Mesothelial cell of epicardium (in vitro differentiated cells): Measurements from ENCODE around the gene CDKN2AIP. TPM values are rescaled to one million over a fixed set of nuclear protein-coding genes. Genes with fewer than 3 reads are reported as not detected.
"Not testable (repeated sequence)": the region's sequence is repeated elsewhere in the genome, so short reads cannot be mapped to it uniquely, and the experiment has no call there.

Experiments used
- DNase-seq, 2 experiments: peaks; one replicate each; pipeline ENCODE4 v3.0.0; 2021; ENCODE audit warnings: low spot score in 2 of 2; ENCODE audit not compliant: unreplicated experiment in 2 of 2
- H3K27ac Mint-ChIP-seq: 2 replicates; pipeline ENCODE4 v1.8.0; 2021; ENCODE audit warnings: mixed read lengths
- H3K27me3 Mint-ChIP-seq: 2 replicates; pipeline ENCODE4 v1.8.0; 2021; ENCODE audit warnings: low read depth, mixed read lengths
- H3K36me3 Mint-ChIP-seq: 2 replicates; pipeline ENCODE4 v1.8.0; 2021; ENCODE audit warnings: mixed read lengths
- H3K4me1 Mint-ChIP-seq: 2 replicates; pipeline ENCODE4 v1.8.0; 2021; ENCODE audit warnings: mixed read lengths
- H3K4me3 Mint-ChIP-seq: 2 replicates; pipeline ENCODE4 v1.8.0; 2021; ENCODE audit warnings: mild to moderate bottlenecking, moderate library complexity, mixed read lengths
- H3K9me3 Mint-ChIP-seq: 2 replicates; pipeline ENCODE4 v1.8.0; 2021; ENCODE audit warnings: mixed read lengths
- total RNA-seq: library from RNA; stranded (reverse); gene quantifications from 3 replicates; pipeline ENCODE4 v1.2.1, GENCODE V29; 2021
- TF ChIP-seq, protein P1 (sequence below): fragments of 200-600 bp; sonication (generic); IDR thresholded peaks from one replicate; pipeline ENCODE4 v1.5.0; 2021; ENCODE audit warnings: antibody characterized with exemption; ENCODE audit not compliant: unreplicated experiment

The CDKN2AIP gene
- total RNA-seq, 1 donor from 2014 or later = 42.3 TPM

DNA sequence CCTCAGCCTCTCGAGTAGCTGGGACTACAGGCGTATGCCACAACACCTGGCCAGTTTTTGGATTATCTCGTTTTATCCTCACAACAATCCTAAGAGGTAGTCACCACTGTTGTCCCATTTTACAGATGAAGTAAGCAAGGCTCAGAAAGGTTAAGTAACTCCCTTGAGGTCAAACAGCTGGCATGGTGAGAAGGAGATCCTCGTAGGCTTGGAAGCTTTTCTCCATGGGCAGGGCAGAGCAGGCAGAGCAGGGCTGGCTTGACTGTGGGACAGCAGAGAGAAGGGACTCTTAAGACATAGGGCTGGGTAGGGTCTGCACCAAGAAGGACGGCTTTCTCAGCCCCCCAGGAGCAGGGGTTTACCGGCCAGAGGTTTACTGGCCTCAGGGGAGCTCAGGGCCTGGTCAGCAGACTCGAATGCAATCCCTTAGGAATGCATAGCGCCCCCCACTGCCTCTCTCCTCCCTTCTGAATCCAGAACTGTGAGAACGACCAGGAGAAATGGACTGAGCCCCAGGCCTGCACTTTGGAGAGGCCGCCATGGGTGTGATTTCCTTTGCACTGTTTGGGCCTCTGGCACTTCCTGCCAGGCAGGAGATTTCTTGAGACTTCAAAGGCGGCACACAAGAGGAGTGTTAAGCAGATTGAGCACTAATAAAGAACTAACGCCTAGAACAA lies 14.0 kb upstream of the CDKN2AIP start:
- Mint-ChIP-seq H3K27ac (peak overlapping the region; percentile 95), H3K9me3 (no peaks in the 10 kb centered on the region), H3K4me1 (peaks cover 6% of the 10 kb centered on the region), H3K27me3 (no peaks in the 10 kb centered on the region), H3K4me3 (no peak overlapping the region), H3K36me3 (no peaks in the 10 kb centered on the region)
- no peak for DNase-seq
- TF ChIP-seq, protein P1, sequence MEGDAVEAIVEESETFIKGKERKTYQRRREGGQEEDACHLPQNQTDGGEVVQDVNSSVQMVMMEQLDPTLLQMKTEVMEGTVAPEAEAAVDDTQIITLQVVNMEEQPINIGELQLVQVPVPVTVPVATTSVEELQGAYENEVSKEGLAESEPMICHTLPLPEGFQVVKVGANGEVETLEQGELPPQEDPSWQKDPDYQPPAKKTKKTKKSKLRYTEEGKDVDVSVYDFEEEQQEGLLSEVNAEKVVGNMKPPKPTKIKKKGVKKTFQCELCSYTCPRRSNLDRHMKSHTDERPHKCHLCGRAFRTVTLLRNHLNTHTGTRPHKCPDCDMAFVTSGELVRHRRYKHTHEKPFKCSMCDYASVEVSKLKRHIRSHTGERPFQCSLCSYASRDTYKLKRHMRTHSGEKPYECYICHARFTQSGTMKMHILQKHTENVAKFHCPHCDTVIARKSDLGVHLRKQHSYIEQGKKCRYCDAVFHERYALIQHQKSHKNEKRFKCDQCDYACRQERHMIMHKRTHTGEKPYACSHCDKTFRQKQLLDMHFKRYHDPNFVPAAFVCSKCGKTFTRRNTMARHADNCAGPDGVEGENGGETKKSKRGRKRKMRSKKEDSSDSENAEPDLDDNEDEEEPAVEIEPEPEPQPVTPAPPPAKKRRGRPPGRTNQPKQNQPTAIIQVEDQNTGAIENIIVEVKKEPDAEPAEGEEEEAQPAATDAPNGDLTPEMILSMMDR = no peak

DNA sequence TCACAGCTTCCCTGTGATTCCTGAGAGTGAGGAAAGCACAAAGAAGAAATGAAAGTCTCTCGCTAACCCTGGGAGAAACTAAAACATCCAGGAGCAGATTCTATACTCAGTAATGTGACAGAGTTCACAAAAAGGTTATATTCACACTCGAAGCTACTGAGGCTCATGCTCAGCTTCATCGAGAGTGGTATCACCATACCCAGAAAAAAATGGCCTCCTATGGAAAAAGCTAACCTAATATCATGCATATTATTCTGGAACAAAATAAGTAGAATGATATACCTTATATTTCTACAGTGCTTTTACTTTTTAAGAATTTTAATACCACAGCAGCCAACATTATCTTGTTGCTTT lies 13.5 kb upstream of the CDKN2AIP start:
- peak overlapping the region; percentile 95 for H3K27ac Mint-ChIP-seq
- DNase-seq = no peak
- no peaks in the 10 kb centered on the region for H3K27me3 Mint-ChIP-seq
- TF ChIP-seq, protein P1 = no peak
- H3K4me3 Mint-ChIP-seq = no peak overlapping the region
- peaks cover 7% of the 10 kb centered on the region for H3K4me1 Mint-ChIP-seq
- H3K36me3 Mint-ChIP-seq = no peaks in the 10 kb centered on the region
- no peaks in the 10 kb centered on the region for H3K9me3 Mint-ChIP-seq

DNA sequence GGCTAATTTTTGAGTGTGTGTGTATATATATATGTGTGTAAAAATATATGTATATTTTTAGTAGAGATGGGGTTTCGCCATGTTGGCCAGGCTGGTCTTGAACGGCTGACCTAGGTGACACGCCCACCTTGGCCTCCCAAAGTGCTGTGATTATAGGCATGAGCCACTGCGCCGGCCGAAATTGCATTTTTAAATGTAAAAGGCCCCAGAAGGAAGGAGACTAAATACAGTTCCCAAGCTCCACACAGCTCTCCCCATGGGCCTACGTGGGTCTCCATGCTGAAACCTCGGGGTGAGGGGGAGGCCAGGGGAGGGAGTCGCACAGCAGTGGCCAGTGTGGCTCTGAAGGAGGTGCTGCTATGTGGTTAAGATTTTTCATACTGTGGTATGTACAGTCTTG lies 12.8 kb upstream of the CDKN2AIP start:
- no peak for DNase-seq
- H3K4me3 Mint-ChIP-seq = no peak overlapping the region

DNA sequence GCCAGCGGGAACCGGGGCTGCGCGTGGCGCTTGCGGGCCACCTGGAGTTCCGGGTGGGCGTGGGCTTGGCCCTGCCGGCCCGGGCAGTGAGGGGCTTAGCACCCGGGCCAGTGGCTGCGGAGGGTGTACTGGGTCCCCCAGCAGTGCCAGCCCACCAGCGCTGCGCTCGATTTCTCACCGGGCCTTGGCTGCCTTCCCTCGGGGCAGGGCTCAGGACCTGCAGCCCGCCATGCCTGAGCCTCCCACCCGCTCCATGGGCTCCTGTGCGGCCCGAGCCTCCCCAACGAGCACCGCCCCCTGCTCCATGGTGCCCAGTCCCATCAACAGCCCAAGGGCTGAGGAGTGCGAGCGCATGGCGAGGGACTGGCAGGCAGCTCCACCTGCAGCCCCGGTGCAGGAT lies 11.3 kb upstream of the CDKN2AIP start:
- H3K27me3 Mint-ChIP-seq, DNase-seq, H3K9me3 Mint-ChIP-seq, H3K27ac Mint-ChIP-seq, H3K36me3 Mint-ChIP-seq, H3K4me1 Mint-ChIP-seq, H3K4me3 Mint-ChIP-seq: not testable (repeated sequence)

More for the DNA sequence above, 12.8 kb upstream of the CDKN2AIP start:
- Mint-ChIP-seq H3K36me3 (no peaks in the 10 kb centered on the region), H3K27ac (no peak overlapping the region), H3K27me3 (no peaks in the 10 kb centered on the region), H3K4me1 (peaks cover 8% of the 10 kb centered on the region), H3K9me3 (no peaks in the 10 kb centered on the region)
- TF ChIP-seq, protein P1 = no peak

DNA sequence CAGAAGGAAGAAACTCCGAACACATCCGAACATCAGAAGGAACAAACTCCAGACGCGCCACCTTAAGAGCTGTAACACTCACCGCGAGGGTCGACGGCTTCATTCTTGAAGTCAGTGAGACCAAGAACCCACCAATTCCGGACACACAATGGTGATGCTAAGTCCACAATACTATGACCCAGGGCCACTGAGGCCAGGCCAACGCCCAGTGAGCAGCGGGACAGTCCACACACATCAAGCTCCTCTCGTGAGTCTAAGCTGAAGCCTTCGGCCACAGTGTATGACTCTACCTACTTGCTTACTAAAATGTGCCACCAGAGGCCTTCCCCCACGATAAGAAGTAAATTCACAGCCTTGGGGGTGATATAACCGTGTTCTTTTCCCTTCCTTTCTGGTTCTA lies 10.2 kb upstream of the CDKN2AIP start:
- Mint-ChIP-seq H3K27me3 (no peaks in the 10 kb centered on the region), H3K27ac (no peak overlapping the region), H3K9me3 (no peaks in the 10 kb centered on the region), H3K4me1 (peaks cover 14% of the 10 kb centered on the region), H3K4me3 (no peak overlapping the region), H3K36me3 (no peaks in the 10 kb centered on the region)
- TF ChIP-seq, protein P1 = no peak
- DNase-seq = no peak

DNA sequence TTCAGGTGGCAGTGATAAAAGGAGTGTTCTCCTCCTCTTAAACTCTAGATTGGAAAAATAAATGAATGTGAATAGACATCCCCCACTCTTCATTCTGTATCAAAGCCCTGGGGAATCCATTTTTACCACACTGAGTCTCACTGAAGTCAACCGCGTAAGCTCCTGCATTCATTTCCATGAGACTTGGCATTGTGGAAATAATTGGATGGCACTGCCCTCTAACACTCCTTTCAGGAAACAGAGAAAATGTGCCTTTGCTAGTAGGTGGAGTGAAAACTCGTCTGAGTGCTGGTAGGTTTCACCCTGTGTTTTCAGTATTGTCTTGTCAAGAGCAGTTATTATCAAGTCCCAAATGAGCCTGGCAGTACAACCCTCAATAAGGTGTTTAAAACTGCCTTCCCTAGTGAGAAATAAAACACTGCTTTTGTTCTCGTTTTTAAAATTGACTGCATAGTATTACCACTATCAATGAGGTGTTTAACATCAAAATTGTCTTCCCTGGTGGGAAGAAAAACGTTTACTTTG lies 9.7 kb upstream of the CDKN2AIP start:
- no peak for DNase-seq
- Mint-ChIP-seq H3K9me3 (no peaks in the 10 kb centered on the region), H3K4me3 (no peak overlapping the region), H3K36me3 (no peaks in the 10 kb centered on the region), H3K27me3 (no peaks in the 10 kb centered on the region), H3K4me1 (peaks cover 14% of the 10 kb centered on the region), H3K27ac (no peak overlapping the region)
- TF ChIP-seq, protein P1 = no peak
